HG02623 (cell line): ENCODE results near the gene PPIL6.

Experiments
- ATAC-seq: cut with Tn5 transposase; IDR thresholded peaks from one replicate; pipeline ENCODE4 v1.9.1; 2021; ENCODE audit warnings: moderate library complexity; ENCODE audit not compliant: unreplicated experiment

PPIL6 gene

DNA sequence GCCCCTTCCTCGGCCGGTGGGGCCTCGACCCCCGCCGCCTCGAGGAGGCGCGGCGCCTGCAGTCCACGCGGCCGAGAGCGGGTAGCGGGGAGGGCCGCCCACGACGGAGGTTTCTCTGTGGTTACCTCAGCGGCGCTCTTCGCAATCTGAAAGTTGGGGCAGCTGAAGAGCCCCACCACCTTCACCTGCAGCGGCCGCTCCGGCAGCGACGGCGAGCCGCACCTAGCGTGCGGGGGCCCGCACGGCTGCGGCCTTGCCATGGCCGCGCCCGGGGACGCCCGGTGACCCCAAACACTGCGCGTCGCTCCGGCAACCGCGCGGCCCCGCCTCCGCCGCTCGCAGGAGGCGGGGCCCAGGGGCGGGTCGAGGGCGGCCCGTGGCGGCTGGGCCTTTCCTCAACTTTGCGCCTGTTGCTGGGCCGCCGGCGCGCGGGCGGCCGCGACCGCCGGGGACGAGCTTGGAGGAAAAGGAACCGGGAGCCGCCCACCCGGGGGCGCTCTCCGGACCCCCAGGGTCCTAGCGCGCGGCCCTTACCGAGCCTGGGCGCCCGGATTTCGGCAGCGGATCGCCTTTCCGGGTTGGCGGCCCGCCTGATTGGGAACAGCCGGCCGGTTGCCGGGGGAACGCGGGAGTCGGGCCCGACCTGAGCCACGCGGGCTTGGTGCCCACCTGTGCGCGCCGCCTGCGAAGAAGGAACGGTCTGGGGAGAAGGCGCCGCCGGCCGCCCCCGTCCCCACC, at the start of gene PPIL6, which contains the start of gene SMPD2:
PPIL6 (minus strand) TSS at position 298 of the 738 bp plus-strand sequence; CDS start at position 260, 38 bp downstream.
SMPD2 (plus strand) TSS at position 394 of the 738 bp plus-strand sequence. CDS start 398 bp downstream, outside the sequence.
- ATAC-seq, result peak; percentile 91

DNA sequence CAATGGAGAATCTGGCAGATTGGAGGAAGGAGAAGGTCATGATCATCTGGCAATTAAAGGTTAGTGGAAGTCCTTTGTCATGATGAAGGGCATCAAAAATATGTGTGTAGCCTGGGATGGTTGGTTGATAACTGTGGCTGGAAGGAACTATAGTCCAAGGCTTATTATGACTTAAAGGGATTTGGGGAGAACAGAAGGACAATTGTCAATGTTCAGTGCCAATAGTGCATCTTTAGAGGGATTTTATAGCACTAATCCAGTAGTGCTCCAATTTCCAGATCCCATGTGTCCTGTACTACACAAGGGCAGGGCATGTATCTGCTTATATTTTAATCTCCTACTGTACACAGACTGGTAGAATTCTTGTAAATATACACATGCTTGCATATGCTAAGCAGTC, 47.6 kb upstream of the PPIL6 start:
- ATAC-seq, result no peak

DNA sequence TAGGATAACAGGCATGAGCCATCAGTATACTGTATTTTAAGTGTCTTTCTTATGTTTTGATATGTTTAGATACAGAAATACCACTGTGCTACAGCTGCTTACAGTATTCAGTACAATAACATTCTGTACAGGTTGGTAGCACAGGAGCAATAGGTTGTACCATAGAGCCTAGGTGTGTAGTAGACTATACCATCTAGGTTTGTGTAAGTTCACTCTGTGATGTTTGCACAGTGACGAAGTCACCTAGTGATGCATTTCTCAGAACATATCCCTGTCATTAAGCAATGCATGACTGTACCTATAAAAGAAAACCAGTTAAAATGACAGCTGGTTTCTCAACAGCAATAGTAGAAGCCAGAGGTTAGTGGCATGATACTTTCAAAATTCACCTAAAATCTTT, 45.6 kb upstream of the PPIL6 start:
- ATAC-seq, result no peak

DNA sequence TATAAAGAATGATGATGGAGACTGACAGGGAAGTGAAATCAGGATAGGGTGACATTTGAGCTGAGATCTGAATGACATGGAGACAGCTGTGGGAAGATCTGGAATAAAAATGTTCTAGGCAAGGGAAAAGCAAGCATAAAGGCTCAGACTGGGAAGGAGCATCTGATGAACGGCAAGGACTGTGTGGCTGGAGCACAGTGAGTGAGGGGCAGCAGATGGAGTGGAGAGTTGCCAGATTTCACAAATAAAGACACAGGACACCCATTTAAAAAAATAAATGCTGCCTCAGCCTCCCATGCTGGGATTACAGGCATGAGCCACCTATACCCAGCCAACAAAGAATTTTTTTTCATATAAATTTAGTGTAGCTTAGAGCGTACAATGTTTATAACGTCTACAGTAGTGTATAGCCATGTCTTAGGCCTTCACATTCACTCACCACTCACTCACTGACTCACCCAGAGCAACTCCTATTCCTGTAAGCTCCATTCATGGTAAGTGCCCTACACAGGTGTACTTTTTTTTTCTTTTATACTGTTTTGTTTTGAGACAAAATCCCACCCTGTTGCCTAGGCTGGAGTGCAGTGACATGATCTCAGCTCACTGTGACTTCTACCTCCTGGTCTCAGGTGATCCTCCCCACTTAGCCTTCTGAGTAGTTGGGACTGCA, 45.0 kb upstream of the PPIL6 start:
- no peak for ATAC-seq

DNA sequence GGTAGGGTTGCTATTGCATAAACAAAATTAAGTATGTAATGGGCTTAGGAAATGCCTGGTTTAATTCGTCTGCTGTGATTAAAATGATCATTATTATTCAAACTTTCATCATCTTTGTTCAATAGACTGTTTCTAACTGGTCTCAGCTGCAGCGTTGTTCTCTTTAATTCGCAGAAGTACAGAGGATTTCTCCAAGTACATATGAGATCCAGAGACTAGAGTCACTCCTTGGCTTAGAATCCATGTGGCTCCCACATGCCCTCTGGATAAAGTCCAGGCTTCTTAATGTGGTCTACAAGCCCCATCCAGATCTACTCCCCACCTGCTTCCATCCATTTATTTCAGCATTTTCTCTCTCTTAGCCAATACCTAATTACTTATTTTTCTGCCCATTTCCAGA, 43.7 kb upstream of the PPIL6 start:
- no peak for ATAC-seq

DNA sequence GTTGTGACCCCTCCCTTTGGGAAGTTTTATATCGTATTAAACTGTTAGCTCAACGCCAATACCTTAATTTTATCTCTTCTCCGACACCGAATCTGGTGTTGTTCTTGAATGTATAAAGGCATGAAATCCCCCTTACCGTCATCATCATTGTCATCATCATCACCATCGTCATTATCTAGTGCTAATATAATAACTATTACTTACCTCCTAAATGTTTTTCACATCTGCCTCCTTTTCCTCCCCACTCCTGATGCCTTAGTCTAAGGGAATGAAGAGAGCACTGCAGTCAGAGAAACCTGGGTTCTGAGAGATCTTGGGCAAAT, 43.3 kb upstream of the PPIL6 start:
- ATAC-seq, result no peak

DNA sequence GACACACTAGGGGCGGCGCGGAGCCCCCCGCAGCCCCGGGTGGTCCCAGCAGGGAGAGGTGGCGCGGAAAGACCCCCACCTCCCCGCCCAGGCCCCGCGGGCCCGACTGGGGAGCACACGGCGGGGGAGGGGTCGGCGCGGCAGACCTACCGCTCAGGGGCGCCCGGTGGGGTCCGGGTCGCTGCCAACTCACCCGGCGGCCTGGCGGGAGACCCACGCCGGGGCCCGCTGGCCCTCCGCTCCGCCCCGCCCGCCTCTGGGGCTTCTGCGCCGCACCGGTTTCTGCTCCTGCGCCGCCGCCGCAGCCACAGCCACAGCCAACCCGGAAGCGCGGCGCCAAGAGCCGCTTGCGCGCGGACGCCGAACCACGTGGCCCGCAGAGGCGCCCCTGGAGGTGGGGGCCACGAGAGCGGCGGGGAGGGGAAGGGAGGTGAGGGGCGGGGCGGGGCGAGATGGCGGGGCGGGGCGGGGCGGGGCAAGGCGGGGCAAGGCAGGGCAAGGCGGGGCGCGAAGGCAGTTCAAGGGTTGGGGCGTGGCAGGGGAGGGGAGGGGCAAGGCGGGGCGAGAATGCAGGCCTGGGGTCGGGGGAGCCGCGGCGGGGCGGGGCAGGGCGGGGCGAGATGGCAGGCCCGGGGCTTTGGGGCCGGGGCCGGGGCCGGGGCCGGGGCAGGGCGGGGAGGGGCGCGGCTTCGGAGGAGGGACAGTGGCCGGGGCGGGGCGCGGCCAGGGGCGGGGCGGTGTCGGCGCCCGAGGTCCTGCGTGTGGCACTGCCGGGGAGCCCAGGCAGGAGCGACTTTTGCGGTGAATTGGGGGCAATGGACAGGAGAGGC, 42.7 kb upstream of the PPIL6 start, which contains the start of gene ZBTB24:
ZBTB24 (minus strand) TSS at position 315 of the 830 bp plus-strand sequence. CDS start 1,193 bp downstream, outside the sequence.
- peak; percentile 88 for ATAC-seq

DNA sequence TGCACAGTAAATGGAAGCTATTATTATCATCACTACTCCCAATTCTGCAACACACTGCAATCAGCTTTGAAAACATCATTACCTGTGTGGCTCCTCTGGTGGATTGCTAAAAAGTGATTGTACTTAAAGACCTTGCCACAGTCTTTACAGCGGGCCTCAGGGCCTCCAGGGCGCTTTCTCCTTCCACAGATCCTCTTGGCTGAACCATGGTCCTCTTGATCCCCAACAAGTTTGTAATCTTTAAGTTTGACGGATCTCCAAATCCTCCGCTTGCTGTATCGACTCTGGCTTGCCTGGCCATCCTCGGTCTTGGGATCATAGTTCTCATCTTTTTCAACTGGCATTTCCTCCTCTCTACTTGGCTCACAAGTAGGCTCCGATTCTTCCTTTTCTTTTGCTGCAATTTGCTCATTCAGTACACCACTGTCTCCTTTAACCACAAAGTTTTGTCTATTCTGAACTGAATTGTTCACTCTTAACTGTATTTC, 40.6 kb upstream of the PPIL6 start:
- no peak for ATAC-seq

DNA sequence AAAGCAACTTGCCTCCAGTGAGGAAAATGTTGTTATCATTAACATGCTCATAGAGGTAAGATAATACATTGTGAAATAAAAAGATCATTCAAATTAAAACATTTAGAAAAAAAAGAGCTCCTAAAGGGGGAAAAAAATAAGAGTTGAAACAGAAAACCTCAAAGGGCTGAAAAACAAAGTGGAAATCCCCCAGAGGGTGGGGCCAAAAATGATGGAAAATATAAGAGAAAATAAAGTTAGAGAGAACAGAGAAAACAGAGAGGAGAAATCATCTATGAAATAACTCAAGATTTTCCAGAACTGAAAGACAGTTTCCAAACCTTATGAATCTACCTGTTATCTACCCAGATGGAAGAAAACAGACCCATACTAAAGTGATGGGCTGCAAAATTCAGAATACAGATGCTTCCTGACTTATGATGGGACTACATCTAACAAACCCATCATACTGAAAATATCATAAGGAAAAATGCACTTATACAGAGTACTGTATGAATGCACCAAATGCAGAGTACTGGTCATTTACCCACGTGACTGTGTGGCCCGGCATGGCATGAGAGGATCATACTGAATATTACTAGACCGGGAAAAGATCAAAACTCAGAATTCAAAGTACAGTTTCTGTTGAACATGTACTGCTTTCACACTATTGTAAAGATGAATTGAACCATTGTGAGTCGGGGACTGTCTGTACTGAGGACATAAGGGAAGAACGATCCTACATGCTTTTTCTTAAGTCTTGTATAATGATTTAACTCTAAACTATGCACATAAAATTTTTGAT, 38.6 kb upstream of the PPIL6 start:
- ATAC-seq, result no peak

DNA sequence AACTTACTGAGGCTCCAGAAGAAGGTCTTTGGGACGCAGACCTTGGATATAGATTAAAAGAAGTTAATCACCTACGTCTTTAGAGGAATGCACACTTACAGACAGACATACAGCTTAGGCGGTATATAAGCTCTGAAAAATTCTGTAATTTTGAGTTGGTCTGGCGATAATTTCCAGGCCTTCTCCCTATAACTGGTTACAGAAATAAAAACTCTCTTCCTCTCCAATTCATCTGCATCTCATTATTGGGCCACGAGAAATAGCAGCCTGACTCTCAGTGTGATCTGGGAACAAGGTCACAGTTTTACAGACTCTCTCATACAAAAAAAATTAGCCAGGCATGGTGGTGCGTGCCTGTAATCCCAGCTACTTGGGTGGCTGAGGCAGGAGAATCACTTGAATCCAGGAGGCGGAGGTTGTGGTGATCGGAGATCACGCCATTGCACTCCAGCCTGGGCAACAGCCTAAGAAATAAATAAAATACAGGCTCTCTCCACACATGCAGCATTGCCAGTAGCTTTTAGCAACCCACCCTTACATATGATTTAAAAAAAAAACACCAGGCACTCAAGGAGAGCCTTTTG, 37.9 kb upstream of the PPIL6 start:
- no peak for ATAC-seq

DNA sequence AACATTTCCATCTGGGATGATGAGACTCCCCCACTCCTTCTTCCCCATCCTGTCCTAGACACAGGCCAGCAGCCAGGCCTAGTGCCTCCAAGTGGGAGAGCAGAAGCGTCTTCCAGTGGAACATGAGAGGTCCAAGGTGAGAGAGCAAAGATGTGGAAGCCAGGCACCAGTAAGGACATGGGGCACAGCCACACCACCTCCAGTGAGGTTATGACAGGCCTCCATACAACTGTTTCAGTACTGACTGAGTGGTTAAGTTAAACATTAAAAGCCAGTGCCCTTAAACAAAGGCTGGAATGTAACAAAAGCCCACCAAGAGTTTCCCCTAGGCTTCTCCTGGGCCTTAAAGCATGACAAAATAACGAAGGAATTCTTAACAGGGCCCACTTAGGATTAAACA, 37.3 kb upstream of the PPIL6 start:
- ATAC-seq, result peak; percentile 49

DNA sequence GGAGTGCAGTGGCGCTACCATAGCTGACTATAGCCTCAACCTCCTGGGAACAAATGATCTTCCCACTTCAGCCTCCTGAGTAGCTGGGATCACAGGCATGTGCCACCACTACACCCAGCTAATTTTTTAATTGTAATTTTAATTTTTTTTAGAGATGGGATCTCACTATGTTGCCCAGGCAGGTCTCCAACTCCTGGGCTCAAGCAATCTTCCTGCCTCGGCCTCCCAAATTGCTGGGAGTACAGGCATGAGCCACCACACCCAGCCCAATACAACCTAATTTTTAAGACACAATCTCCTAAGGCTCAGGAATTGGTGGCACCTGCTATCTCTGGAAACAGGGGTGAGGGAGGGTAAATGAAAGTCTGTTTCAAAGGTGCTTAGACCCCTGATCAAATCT, 36.8 kb upstream of the PPIL6 start:
- ATAC-seq, result no peak

DNA sequence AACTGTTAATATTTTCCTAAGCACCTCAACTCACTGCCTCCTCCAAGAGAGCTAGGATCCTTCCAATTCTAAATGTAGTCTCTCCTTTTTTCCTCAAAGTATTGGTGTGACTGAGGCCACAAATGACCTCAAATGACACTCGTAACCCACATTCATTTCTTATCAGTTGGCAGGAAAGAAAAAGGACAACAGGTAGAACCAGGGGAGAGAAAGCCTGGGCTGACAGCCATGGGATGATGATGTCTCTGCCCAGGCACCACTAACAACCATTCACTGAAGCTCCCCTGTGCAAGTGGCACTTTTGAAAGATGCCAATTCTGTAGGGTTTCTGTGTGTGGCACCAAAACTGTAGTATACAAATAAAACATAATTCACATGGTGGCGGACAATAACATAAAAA, 35.2 kb upstream of the PPIL6 start:
- ATAC-seq, result no peak

DNA sequence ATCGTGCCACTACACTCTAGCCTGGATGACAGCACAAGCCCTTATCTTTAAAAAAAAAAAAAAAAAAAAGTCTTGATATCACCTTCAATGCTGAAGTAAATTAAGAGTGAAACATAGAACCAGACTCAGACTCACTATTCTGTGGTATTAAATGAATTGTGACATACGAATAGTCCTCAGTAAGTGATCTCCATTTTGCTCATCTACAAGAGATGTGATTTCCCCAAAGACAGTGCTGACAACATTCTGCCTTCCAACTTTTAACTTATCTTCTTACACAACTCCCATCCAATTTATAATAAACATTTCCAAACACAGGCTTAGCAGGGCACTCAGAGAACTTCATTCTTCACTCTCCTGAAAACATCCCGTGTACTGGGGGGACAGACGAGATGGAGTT, 34.6 kb upstream of the PPIL6 start:
- ATAC-seq, result no peak

DNA sequence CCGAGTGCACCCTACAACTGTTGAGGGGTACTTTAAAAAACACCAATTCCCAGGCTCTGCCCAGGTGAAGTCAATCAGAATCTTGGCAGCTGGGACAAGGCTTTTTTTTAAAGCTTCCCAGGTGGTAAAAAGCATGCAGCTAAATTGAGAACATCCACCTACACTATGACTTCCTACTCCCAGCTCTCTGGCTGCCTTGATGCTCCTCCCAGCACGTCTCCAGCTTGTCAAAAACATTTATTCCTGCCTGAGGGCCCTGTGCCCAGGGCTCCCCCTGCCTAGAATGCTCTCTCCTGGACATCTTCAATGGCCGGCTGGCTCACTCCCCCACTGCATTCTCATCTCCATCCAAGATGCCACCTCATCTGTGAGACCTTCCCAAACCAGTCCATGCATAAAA, 32.7 kb upstream of the PPIL6 start:
- no peak for ATAC-seq

DNA sequence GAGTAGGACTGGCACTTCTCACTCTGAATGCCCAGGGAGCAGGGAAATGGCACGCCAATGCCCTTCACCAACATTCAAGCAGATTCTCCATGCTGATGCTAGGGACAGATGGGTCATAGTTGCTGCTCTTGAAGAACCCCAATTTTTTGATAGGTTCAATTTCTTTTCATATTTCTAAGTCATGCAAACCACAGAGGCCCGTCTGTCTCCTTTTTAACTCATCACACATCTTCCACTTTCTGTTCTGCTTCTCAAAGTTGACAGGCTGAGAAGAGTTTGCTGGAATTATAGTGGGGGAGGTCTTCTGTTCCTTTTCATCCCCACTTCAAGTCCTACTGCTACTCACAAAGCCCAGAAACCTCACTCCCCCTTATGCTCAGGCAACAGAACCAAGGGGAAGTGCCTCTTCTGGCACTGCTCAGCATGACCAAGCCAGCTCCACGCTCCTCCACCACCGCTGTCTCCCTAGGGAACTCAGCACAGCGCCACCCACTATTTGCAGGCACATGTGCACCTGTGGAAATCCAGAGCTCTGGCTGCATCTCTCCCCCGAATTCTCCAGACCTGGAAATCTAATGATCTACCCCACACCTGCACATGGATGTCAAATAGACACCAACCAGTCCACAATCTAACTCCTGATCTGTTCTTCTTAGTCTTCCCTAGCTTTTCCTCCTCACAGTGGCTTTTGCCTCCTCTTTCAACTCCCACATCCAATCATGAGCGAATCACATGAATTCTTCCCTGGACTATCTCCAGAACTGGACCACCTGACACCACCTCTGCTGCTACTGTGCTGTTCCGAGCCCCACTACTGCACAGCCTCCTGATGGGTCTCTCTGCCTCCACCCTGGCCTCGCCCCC, 31.9 kb upstream of the PPIL6 start:
- peak; percentile 64 for ATAC-seq

DNA sequence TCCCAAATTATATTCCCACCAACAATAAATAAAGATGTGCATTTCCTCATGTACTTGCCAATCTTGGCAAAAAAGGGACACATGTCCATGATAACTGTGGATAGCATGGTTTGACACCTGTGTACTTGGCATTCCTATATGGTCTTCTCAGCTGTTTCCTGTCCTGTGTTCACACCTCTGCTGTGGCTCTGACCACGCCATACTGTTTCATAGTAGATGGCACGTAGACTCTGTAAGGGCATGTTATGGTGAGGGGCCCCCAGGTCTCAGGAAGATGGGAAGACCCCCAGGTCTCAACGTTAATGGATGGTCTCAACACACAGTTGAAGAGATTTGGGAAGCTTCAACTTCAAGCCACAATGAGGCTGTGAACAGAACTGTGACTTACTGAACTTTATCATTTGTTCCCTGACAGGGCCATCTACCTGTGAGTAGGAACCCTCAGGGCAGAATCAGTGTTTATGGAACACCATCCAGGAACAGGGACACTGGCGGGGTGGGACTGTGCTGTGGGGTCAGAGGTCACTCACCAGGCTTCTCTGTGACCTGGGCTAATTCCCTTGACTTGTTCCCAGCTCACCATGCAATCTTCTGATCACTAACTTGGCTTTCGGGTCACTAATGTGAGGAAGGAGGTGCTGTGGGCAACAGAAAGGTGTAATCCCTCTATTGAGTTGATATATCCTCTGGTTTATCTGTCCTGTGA, 30.8 kb upstream of the PPIL6 start:
- no peak for ATAC-seq

DNA sequence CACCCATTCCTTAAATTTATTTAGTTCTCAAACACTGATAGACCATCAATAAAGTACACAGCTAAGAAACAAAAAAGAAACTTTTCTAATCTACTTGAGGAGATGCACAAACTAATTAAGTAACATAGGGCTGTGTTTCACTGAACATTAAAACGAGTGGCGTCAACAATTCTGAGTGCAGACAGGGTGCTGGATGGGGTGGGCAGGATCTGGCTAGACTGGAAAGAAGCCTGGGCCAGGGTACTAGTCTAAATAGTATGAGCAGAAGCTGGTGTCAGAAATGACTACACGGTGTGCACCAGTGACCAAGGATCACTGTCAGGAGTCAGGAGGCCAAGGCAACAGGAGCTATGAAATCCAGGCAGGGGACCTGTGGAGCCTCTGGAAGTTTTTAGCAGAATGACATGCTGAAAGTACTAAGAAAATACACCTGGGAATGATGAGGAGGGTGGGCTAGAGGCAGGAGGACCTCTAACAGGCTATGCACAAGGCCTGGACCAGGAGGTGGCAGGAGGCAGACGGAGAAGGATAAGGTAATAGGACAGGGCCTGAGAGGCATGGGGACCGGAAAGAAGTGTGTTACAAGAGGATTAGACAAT, 29.3 kb upstream of the PPIL6 start:
- ATAC-seq, result no peak
